NCI-H774 (cell line): ENCODE results near the gene PPP1R14B.

ENCODE experiments used
- DNase-seq: peaks from one replicate; lab custom pipeline; 2025; lab: John Stamatoyannopoulos, UW

The PPP1R14B gene, protein sequence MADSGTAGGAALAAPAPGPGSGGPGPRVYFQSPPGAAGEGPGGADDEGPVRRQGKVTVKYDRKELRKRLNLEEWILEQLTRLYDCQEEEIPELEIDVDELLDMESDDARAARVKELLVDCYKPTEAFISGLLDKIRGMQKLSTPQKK

GRCh38 chr11:64246871-64247728, at the start of gene PPP1R14B:
PPP1R14B (minus strand) TSS chr11:64246943; CDS start chr11:64246673, 270 bp downstream.
- DNase-seq = peak; percentile 82

- DNase-seq = no peak
Observed at GRCh38 chr11:64296236-64296635, 49.5 kb upstream of the PPP1R14B start.

- DNase-seq = no peak
Observed at GRCh38 chr11:64295760-64296159, 49.0 kb upstream of the PPP1R14B start.

- no peak for DNase-seq
Observed at GRCh38 chr11:64294774-64295173, 48.0 kb upstream of the PPP1R14B start.

DNA sequence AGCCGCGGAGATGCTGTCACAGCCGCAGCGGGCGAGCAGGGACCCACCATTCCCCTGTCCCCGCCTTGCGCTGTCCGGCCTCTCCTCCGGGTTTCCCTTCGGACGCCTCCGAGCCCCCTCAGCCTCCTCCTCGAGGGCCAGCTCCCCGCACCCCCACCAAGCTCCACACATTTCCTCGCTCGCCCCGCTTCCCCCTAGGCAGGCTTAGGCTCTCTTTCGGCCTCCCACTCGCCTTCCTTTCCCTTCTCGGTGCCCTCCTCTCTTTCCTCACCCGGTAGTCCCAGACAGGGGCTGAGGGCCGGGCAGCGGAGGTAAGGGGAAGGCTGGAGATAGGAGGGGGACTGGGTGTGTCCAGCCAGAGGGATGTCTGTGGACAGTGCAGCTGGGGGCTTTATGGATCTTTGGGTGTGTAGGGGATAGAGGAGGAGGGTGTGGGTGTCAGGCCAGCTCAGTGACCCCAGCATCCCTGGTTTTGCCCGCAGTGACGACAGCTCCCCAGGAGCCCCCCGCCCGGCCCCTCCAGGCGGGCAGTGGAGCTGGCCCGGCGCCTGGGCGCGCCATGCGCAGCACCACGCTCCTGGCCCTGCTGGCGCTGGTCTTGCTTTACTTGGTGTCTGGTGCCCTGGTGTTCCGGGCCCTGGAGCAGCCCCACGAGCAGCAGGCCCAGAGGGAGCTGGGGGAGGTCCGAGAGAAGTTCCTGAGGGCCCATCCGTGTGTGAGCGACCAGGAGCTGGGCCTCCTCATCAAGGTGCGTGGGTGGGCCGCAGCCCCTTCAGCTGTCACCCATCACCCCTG, 45.9 kb upstream of the PPP1R14B start:
- no peak for DNase-seq

GRCh38 chr11:64291752-64292459, 45.2 kb upstream of the PPP1R14B start:
- no peak for DNase-seq

DNA sequence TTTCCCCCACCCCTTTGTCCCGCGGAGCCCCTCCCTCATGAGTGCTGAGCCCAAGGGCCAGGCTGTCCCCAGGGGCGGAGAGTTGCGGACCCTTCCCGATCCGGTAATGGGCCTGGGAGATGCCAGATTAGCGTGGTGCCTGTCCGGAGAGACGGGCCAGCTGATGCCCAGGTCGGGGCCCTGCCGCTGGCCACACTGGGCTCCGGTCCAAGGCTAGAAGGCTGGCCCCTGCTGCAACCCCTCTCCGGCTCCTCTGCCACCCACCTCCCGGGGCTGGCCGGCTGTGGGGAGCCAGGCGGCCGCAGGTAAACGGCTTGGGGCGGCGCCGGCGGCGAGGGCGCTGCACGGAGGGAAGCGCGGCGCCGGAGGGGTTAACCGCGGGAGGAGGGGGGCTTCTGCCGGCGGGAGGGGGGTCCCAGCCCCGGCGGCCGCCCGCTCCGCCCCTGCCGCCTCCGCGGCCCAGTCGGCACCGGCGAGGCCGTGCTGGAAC, 44.6 kb upstream of the PPP1R14B start, which contains the start of gene KCNK4:
KCNK4 (plus strand) TSS at position 41 of the 490 bp plus-strand sequence. CDS start 1,717 bp downstream, outside the sequence.
- no peak for DNase-seq

DNA sequence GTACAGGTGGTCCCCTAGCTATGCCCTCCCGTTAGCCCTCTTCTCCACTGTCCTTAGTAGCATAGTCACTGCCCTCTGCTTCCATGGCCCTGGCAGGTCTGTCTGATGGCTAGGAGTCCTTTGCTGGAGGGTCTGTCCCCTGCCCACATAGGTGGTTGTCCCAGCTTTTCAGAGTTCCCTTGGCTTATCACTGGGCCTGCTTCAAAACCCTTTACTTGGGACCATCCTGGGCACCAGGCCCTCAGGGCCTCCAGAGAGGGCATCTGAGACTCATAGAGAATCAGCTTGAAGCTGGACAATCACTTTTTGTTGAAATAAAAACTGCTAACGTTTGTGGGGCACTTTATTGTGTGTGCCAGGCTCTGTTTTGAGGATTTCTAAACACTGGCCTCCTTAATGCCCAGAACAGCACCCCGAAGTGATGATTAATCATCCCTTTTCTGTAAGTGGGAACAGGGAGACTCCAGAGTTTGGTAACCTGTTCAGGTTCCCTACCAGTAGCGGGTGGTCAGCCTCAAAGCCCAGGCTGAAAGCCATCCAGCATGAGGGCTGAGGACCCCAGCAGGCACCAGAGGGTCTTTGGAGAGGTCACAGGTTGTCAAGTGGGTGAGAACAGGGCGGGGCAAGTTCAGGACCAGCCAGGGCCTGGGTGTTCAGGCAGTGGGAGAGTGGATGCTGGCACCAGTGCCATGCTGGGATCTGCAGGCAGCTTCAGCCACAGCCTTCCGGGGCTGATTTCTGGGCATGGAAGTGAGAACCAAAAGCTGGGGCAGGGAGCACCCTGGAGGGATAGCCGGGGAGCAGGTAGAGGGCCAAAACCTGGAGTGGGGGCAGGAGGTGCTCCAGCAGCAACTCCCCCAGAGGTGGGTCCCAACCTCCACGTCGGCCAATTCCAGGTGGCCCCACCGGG, 43.9 kb upstream of the PPP1R14B start:
- DNase-seq = no peak

GRCh38 chr11:64289002-64289564, 42.3 kb upstream of the PPP1R14B start:
- no peak for DNase-seq

- no peak for DNase-seq
Observed at GRCh38 chr11:64288353-64288750, 41.6 kb upstream of the PPP1R14B start.

DNA sequence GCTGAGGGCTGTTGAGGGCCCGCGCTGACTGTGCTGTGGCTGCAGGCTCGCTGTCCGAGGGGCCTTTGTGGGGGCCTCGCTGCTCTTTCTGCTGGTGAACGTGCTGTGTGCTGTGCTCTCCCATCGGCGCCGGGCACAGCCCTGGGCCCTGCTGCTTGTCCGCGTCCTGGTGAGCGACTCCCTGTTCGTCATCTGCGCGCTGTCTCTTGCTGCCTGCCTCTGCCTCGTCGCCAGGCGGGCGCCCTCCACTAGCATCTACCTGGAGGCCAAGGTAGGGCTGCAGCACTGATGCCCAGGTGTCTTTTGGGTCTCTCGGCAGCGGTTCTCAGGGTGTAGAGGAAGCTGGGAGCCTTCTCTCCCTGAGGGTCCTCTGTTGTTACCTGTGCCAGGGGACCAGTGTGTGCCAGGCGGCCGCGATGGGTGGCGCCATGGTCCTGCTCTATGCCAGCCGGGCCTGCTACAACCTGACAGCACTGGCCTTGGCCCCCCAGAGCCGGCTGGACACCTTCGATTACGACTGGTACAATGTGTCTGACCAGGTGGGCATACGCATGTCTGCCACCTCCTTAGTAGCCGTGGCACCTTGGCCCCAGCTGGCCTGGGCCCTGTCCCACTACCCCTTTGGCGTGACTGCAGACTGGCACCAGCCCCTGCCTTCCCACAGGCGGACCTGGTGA, 41.1 kb upstream of the PPP1R14B start:
- no peak for DNase-seq

DNA sequence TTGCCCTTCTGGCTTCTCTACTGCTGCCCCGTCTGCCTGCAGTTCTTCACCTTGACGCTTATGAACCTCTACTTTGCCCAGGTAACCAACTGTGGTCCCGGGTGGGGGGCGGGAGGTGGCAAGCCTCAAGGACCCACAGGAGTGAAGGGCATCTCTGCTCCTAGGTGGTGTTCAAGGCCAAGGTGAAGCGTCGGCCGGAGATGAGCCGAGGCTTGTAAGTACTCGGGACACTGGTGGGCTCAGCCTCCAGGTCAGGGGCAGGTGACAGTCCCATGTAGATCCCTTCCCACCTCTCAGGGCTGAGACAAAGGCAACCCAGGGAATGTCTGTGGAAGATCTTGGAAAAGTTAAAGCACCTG, 40.0 kb upstream of the PPP1R14B start:
- DNase-seq = no peak

GRCh38 chr11:64285885-64286800, 39.4 kb upstream of the PPP1R14B start:
- peak; percentile 27 for DNase-seq

DNA sequence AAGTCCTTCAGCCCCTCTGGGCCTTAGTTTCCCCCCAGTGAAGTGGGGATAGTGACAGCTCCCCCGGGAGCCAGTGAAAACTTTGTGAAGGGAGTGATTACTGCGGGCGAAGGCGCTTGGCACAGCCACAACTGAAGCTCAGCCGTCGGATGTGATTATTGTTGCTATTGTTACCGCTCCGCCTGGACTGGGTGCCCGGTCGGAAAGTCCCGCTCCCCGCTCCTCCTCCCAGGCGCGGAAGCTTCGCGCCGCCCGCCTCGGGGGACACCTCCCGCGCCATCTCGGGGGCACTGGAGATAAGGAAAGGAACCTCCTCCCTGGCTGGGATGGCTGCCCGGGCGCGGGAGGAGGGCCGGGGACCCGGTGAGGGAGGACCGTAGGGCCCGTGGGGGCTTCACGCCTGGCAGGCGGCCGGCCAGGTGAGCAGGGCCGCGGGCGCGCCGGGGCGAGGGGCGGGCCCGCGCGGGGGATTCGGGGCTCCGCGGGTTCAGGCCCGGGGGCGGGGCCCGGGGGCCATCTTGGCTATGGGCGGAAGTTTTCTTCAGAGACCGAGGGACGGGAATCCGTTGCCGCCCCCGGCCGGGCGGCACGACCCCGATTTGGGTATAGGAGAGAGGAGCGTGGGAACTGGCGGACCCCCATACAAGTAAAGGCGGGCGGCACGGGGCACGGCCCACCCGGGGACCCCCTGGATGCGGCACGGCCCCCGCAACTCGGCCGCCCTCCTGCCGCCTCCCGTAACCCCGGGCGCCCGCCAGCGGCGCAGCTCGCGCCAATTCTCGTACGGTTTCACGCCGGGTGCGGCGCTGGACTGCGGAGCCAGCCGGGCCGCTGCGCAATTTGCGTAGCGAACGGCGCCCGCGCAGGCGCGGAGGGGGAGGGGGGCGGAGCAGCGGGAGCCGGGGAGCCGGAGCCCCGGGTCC, 38.5 kb upstream of the PPP1R14B start, which contains the start of gene GPR137:
GPR137 (plus strand) TSS at position 887 of the 923 bp plus-strand sequence. CDS start 677 bp downstream, outside the sequence.
- DNase-seq = peak; percentile 89

DNA sequence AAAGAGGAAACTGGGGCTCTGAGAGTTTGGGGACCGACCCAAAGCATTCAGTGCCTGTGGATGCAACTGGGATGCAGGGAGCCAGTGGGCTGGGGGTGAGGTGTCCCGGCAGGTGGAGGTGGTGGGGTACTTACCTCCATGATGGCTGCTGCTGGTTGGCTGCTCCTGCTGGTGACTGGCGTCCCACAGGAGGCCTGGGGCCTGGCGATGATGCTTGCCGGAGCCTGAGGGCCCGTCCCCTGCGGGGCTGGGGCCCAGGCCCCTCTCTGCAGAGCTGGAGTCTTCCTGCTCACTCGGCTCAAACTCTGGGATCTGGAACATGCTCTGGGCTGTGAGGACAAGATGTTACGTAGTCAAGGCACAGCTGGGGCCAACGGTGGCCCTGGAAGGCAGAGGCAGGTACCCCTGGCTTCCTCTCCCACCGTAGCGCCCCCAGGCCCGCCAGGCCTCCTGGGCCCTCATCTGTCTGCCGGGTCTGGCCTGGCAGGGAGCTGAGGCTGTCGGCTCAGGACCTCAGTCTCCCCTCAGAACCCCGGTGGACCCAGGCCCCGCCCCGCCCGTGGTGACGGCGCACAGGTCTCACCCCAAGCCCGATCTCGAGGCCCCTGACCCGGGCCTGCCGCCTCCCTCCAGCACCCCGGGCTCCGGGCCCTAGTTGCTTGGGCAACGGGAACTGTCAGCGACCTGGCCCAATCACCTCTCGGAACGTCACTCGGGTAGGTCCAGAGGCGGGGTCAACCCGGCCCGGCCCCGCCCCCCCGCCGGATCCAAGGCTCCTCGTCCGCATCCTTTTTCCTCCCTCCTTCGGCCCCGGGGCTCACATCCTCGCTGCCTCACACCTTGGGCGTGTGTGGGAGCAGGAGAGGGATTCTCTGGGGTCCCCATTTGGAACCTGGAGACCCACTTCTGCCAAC, 37.6 kb upstream of the PPP1R14B start, which contains the start of gene BAD:
BAD (minus strand) TSS at position 618 of the 914 bp plus-strand sequence; CDS start at position 321, 297 bp downstream.
- peak; percentile 94 for DNase-seq

DNA sequence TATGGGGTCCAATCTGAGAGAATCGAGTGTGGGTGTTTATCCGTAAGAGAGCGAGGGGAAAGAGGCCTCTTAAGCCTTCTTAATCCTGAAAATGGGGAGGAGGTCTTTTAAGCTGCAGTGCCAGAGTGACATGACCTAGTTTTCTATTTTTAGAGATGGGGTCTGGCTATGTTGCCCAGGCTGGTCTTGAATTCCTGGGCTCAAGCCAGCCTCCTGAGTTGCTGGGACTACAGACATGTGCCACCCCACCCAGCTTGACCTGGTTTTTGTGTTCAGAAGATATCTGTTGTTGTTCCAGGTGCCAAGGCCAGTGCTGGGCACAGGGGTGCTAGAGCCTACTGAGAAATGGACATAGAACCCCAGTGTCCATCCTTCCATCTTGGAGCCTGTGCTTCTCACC, 36.3 kb upstream of the PPP1R14B start:
- no peak for DNase-seq
